OCI-LY7 (cell line): ENCODE data around the gene MESD. TPM values are rescaled to one million over a fixed set of nuclear protein-coding genes. Genes with fewer than 3 reads are reported as not detected.

ENCODE experiments used
- BruUV-seq: library from RNA; stranded (reverse); fragments of 400-500 nt; replicated peaks from 2 replicates; lab custom pipeline; 2021; lab: Mats Ljungman, UMichigan
- CTCF ChIA-PET: fragments of 300-600 bp; sonication (Branson Sonifier 250); formaldehyde crosslinking; loops from one replicate; lab custom pipeline; 2022; ENCODE audit warnings: antibody characterized with exemption; ENCODE audit not compliant: unreplicated experiment; lab: Charles Lee
- POLR2A ChIA-PET: fragments of 300-600 bp; sonication (Branson Sonifier 250); formaldehyde crosslinking; loops from one replicate; lab custom pipeline; 2022; ENCODE audit warnings: antibody characterized with exemption; lab: Charles Lee
- DNase-seq: peaks from one replicate; pipeline ENCODE4 v3.0.0-alpha.2; 2015; ENCODE audit warnings: low spot score
- H2AFZ ChIP-seq: fragments of 200-600 bp; sonication (generic), shearing (Covaris generic); 2 replicates; pipeline ENCODE4 v1.6.1; 2014; ENCODE audit warnings: mild to moderate bottlenecking, antibody characterized with exemption, low read length, moderate library complexity
- H3K27ac ChIP-seq: fragments of 200-600 bp; sonication (generic); 2 replicates; pipeline ENCODE4 v1.5.1; 2014; ENCODE audit warnings: mixed run types, low read depth, mild to moderate bottlenecking, moderate library complexity, low read length, inconsistent platforms; ENCODE audit not compliant: poor library complexity, severe bottlenecking
- H3K36me3 ChIP-seq: fragments of 200-600 bp; sonication (generic); 2 replicates; pipeline ENCODE4 v1.6.1; 2014; ENCODE audit warnings: mild to moderate bottlenecking, antibody characterized with exemption, low read length, moderate library complexity, mixed read lengths; ENCODE audit not compliant: insufficient read depth
- H3K4me1 ChIP-seq: fragments of 200-600 bp; sonication (generic); 2 replicates; pipeline ENCODE4 v1.5.1; 2014; ENCODE audit warnings: mild to moderate bottlenecking, low read length; ENCODE audit not compliant: insufficient read depth, poor library complexity, severe bottlenecking
- H3K4me2 ChIP-seq: fragments of 200-600 bp; sonication (generic); 2 replicates; pipeline ENCODE4 v1.6.1; 2014; ENCODE audit warnings: mild to moderate bottlenecking, low read length
- H3K4me3 ChIP-seq: fragments of 200-600 bp; sonication (generic); 2 replicates; pipeline ENCODE4 v1.5.1; 2014; ENCODE audit warnings: mild to moderate bottlenecking, low read depth, low read length; ENCODE audit not compliant: poor library complexity, severe bottlenecking
- H3K79me2 ChIP-seq: fragments of 200-600 bp; sonication (generic); 2 replicates; pipeline ENCODE4 v1.6.1; 2016; ENCODE audit warnings: low read depth, mild to moderate bottlenecking, low read length, moderate library complexity, mixed read lengths; ENCODE audit not compliant: insufficient read depth
- H3K9me2 ChIP-seq: fragments of 200-600 bp; sonication (generic); 2 replicates; pipeline ENCODE4 v1.6.1; 2016; ENCODE audit warnings: mild to moderate bottlenecking, low read length, mixed read lengths; ENCODE audit not compliant: insufficient read depth
- H3K9me3 ChIP-seq: fragments of 200-600 bp; sonication (generic); 2 replicates; pipeline ENCODE4 v1.6.1; 2014; ENCODE audit warnings: mild to moderate bottlenecking, mixed run types, low read length, mixed read lengths
- H4K20me1 ChIP-seq: fragments of 200-600 bp; sonication (generic); 2 replicates; pipeline ENCODE4 v1.6.1; 2014; ENCODE audit warnings: mild to moderate bottlenecking, antibody characterized with exemption, low read length, moderate library complexity, mixed read lengths; ENCODE audit not compliant: insufficient read depth
- EZH2phosphoT487 ChIP-seq: fragments of 200-600 bp; sonication (generic); IDR thresholded peaks from 2 replicates; pipeline ENCODE4 v1.6.1; 2018; ENCODE audit warnings: low read depth, borderline replicate concordance, mild to moderate bottlenecking, mixed run types, antibody characterized with exemption, low read length, moderate library complexity, mixed read lengths
- intact Hi-C: fragments of 100-400 bp; cut with micrococcal nuclease; formaldehyde crosslinking; loops from one replicate; pipeline ENCODE4 v1.10.0; 2022; ENCODE audit not compliant: unreplicated experiment
- total RNA-seq, 2 experiments: library from RNA; depleted of rRNA in 1 of 2; stranded (reverse); fragments of >200 nt in 1 of 2; shearing (Covaris generic) in 1 of 2; gene quantifications; 2 replicates each; pipeline ENCODE4 v1.2.3, GENCODE V29; 2014 to 2022
- TF ChIP-seq, protein P1 (sequence below): fragments of 200-600 bp; sonication (generic); conservative IDR thresholded peaks from 2 replicates; pipeline ENCODE4 v1.5.1; 2014; ENCODE audit warnings: mild to moderate bottlenecking, antibody characterized with exemption, low read length, moderate library complexity, mixed read lengths

MESD gene
- total RNA-seq, 2 experiments from 2014 or later, result 17.3 to 27.7 TPM

DNA sequence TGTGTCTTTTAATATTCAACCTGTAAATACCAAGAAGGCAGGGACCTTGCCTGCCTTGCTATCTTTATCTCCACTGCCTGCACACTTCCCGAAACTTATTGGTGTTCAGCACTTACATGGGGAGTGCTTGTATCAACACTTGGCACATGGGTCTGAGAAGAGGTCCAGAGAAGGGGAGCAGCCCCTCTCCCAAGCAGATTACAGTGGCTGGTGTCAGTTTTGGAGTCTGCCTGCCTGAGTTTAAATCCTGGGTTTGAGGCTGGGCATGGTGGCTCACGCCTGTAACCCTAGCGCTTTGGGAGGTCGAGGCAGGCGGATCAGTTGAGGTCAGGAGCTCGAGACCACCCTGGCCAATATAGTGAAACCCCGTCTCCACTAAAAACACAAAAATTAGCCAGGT, 20.3 kb downstream of the MESD start:
- POLR2A ChIA-PET, result no interaction called here
- Histone ChIP-seq H3K9me3 (no peaks in the 10 kb centered on the region), H3K4me2 (no peak overlapping the region), H3K79me2 (no peaks in the 10 kb centered on the region), H3K4me3 (no peak overlapping the region), H3K4me1 (no peaks in the 10 kb centered on the region), H3K9me2 (no peaks in the 10 kb centered on the region), H4K20me1 (no peaks in the 10 kb centered on the region; the same call in 1 of the 2 replicates), H3K36me3 (peaks cover 12% of the 10 kb centered on the region), H3K27ac (no peak overlapping the region), H2AFZ (no peak overlapping the region)
- intact Hi-C loops, result no loop called here
- DNase-seq, result no peak
- no TSS peak for BruUV-seq
- TF ChIP-seq, protein P1, sequence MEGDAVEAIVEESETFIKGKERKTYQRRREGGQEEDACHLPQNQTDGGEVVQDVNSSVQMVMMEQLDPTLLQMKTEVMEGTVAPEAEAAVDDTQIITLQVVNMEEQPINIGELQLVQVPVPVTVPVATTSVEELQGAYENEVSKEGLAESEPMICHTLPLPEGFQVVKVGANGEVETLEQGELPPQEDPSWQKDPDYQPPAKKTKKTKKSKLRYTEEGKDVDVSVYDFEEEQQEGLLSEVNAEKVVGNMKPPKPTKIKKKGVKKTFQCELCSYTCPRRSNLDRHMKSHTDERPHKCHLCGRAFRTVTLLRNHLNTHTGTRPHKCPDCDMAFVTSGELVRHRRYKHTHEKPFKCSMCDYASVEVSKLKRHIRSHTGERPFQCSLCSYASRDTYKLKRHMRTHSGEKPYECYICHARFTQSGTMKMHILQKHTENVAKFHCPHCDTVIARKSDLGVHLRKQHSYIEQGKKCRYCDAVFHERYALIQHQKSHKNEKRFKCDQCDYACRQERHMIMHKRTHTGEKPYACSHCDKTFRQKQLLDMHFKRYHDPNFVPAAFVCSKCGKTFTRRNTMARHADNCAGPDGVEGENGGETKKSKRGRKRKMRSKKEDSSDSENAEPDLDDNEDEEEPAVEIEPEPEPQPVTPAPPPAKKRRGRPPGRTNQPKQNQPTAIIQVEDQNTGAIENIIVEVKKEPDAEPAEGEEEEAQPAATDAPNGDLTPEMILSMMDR, result no peak
- TF ChIP-seq EZH2phosphoT487, result no peak
- CTCF ChIA-PET, result interaction anchor here (0.6 kb wide), 1 partner anchor 11 kb away, joined by 3 read pairs; no protein-coding TSS in a partner anchor

- no peaks in the 10 kb centered on the region for H4K20me1 ChIP-seq
- no peaks in the 10 kb centered on the region for H3K4me1 ChIP-seq
- H2AFZ ChIP-seq, result no peak overlapping the region
- no TSS peak for BruUV-seq
- H3K4me2 ChIP-seq, result no peak overlapping the region
- CTCF ChIA-PET, result no interaction called here
- intact Hi-C loops, result no loop called here
- H3K27ac ChIP-seq, result no peak overlapping the region
- TF ChIP-seq EZH2phosphoT487, result no peak
- TF ChIP-seq, protein P1, result no peak
- H3K79me2 ChIP-seq, result no peaks in the 10 kb centered on the region
- DNase-seq, result no peak
- no peaks in the 10 kb centered on the region for H3K9me2 ChIP-seq
- POLR2A ChIA-PET, result interaction anchor here (0.7 kb wide), 1 partner anchor 125 kb away, joined by 3 read pairs; no protein-coding TSS in a partner anchor
- H3K36me3 ChIP-seq, result peaks cover 12% of the 10 kb centered on the region
- no peaks in the 10 kb centered on the region for H3K9me3 ChIP-seq
- no peak overlapping the region for H3K4me3 ChIP-seq
Measured at GRCh38 chr15:80967991-80968510, 21.6 kb downstream of the MESD start.

GRCh38 chr15:80967451-80967850, 22.2 kb downstream of the MESD start:
- Histone ChIP-seq H3K4me2 (no peak overlapping the region), H3K4me3 (no peak overlapping the region), H4K20me1 (no peaks in the 10 kb centered on the region), H3K27ac (no peak overlapping the region), H2AFZ (no peak overlapping the region), H3K36me3 (peaks cover 12% of the 10 kb centered on the region), H3K9me3 (no peaks in the 10 kb centered on the region), H3K79me2 (no peaks in the 10 kb centered on the region), H3K4me1 (no peaks in the 10 kb centered on the region), H3K9me2 (no peaks in the 10 kb centered on the region)
- no TSS peak for BruUV-seq
- CTCF ChIA-PET, result no interaction called here
- DNase-seq, result no peak
- TF ChIP-seq EZH2phosphoT487, result no peak
- TF ChIP-seq, protein P1, result no peak
- intact Hi-C loops, result no loop called here
- POLR2A ChIA-PET, result interaction anchor here (0.7 kb wide), 1 partner anchor 126 kb away, joined by 3 read pairs; no protein-coding TSS in a partner anchor
